ENCODE results near the gene MACF1.

Gene MACF1

DNA sequence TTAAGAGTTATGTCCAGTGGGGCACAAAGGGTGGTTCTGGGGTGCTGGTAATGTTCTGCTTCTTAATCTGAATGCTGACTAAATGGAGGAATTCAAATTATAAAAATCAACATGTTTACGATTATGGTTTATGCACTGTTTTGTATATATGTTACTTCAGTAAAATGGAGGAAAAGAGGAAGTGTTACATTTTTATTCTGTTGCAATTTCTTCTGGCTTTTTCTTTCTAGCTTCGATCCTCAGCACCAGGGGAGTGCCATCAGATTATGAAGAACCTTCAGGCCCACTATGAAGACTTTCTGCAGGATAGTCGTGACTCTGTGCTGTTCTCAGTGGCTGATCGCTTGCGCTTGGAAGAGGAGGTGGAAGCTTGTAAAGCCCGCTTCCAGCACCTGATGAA, 105.5 kb downstream of the MACF1 start:
- DNase-seq, result no peak

DNA sequence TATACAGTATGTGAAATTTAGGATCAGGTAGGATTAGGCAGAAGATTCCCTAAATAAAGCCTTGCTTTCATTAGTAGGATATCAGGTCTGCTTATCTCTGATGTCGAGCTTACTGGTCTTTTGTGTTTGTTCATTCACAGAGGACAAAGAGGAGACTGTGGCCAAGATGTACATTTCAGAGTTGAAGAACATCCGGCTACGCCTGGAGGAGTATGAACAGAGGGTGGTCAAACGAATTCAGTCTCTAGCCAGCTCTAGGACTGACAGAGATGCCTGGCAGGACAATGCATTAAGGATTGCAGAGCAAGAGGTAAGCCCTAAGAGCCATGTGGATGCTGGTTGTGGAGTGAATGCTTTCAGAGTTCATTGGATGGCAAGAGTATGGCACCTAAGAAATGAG, 106.2 kb downstream of the MACF1 start:
- no peak for DNase-seq

DNA sequence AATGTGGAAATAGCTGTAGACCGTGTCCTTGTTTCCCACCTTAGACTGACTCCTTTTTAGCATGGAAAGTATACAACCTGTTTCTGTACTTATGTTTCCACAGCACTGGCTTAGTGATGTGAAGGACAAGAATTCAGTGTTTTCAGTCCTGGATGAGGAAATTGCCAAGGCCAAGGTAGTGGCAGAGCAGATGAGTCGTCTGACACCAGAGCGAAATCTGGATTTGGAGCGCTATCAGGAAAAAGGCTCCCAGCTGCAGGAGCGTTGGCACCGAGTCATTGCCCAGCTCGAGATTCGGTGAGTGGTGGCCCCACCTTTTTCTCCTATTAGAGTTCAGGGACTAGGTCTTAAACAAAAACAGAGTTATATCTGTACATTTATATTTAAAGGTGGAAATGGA, 112.6 kb downstream of the MACF1 start:
- no peak for DNase-seq

DNA sequence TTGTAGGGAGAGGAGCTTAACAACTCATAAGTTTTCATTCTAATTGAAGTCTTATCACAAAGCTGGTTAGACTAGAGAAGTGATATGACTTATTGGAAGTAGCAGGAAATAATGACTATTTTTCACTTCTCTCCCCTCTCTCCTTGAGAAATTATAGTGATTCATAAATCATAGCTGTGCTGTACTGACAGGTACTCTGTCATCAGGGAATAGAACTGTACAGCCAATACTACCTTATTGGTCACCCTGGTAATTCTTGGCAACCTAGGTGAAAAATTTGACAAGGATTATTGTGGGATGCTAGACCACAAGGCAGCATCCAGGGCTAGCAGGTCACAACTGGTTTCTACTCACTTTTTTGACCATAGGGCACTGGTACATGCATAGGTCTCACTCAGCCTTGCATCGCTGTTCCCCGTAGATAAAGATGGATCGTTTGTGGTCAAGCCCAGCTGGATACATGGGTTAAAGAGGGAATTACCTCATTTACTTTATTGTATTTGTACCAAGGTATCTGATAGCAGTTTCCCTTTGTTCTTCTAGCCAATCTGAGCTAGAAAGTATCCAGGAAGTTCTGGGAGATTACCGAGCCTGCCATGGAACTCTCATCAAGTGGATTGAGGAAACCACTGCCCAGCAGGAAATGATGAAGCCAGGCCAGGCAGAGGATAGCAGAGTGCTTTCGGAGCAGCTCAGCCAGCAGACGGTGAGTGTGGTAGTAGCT, 113.6 kb downstream of the MACF1 start:
- no peak for DNase-seq

DNA sequence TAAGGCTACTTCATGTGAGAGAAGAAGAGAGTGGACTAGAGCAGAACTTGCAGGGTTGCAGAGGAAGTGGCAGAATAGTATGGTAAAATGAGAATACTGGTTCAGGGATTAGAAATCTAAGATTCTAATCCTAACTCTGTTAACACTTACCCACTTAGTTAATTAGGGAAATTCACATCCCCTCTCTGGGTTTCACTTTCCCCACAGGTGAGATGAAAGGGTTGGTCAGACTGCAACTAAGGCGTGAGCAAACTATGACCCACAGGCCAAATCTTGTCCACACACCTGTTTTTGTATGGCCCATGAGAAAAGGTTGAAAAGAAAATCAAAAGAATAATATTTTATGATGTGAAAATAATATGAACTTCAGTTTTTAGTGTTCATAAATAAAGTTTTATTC, 117.5 kb downstream of the MACF1 start:
- DNase-seq, result no peak

DNA sequence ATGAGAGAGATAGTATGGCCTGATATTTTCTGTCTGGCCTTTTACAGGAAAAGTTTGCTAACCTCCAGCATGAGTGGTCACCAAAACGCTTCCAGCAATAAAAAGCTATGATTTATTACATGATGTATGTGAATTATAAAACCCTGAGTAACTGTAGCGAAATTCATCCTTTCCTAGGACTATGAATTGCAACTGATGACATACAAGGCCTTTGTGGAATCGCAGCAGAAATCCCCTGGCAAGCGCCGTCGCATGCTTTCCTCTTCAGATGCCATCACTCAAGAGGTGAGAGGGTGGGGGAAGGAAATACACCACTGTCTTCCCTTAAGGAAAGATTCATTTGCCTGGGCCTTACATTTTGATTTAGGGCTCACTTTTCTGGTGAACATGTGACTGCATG, 117.9 kb downstream of the MACF1 start:
- DNase-seq, result no peak

DNA sequence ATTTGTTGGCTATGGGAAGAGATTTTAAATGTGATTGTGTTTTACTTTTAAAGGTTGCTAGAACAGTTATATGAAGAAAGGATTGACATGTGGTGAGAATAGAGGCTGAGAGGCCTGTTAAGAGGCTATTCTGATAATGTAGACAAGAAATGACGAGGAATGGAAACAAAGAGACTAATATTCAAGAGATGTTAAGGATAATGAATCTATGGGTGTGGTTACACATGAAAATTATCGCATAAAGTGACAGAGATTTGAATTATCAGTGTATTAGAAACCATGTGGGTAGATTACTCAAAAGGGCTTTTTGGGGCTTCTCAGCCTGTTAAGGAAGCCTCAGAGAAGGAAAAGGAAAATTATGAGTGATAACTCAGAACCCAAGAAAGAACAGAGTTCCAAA, 120.4 kb downstream of the MACF1 start:
- DNase-seq, result no peak

DNA sequence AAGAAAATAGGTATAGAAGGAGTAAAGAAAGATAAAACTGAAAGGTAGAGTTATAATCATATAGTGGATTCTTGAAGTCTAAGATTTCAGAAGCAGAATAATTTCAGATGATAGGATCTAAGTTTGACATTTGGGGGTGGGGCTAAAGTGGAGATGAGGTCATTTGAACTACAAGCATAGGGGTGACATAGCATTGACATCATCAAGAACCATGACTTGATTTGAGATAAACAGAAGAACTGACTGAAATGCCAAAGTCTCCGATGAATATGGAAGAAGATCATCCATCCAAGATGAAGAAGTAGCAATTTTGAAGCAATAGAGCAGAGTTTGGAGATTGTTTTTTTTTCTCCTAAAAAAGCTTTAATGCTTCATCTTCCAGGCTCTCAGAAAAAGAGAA, 122.3 kb downstream of the MACF1 start:
- DNase-seq, result no peak

DNA sequence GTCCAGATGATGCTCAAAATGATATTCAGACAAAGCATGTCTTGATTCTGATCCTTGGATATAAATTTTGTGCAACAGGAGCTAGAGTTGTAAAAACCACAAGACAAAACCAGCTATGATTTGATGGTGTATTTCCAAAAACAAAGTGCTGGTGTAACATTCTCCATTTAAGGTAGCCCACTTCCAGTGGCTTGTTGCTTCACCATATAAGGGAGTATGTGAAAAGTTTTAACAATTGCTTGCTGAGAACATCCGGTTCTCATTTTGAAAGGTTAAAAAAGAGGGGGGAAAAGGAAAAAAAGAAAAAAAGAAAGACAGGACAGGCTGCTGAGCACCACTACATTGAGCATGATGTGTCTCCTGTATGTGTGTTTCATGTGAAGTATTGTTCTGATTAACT, 123.6 kb downstream of the MACF1 start:
- no peak for DNase-seq

DNA sequence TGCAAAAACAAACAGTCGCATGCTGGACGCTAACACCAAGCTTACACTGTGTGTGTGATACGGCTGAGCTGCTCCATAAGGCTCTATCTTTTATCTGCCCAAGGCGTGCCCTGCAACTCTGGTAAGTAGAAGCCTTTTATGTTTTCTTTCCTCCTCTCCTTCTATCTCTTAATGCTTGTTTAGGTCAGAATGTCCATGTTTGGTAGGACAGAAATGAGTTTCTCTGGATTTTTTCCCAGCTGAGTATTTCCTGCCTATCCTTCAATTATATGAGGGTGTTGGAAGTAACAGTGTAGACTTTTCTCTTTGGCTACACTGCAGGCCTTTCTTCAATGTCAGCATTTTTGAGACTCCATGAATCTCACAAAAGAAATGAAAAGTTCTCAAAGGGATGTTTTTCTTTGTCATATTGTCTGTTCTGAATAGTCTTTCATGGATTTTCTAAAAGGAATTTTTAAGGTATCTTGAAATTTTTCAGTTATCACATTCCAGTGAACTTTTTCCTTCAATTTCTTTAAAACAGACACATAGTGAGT, 124.2 kb downstream of the MACF1 start:
- no peak for DNase-seq

DNA sequence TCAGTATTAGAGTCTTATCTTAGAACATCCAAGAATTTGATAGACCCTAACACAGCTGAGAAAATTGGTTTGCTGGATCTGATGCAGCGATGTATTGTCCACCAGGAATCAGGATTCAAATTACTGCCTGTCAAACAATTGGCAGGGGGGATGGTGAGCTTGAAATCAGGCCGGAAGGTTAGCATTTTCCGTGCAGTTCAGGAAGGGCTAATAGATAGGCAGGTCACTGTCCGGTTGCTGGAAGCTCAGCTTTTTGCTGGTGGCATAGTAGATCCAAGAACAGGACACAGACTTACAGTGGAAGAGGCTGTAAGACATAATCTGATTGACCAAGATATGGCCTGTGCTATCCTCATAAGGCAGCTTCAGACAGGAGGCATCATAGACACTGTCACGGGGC, 127.2 kb downstream of the MACF1 start:
- no peak for DNase-seq

DNA sequence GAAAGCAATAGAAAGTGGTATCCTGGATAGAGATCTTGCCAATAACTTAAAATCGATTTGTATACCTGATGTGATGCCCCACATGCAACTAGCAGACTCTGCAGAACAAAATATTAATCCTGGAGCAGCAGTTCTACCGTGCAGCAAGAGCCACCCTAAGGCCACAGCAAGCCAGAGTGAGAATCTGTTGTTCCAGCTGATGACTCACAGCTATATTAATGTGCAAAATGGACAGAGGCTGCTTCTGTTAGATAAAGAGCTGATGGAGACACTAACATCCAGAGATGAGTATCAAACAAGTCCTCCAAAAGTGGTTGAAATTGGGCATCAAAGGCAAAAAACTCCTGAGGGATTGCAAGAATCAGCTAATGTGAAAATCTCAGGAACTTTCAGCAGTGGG, 127.8 kb downstream of the MACF1 start:
- no peak for DNase-seq

DNA sequence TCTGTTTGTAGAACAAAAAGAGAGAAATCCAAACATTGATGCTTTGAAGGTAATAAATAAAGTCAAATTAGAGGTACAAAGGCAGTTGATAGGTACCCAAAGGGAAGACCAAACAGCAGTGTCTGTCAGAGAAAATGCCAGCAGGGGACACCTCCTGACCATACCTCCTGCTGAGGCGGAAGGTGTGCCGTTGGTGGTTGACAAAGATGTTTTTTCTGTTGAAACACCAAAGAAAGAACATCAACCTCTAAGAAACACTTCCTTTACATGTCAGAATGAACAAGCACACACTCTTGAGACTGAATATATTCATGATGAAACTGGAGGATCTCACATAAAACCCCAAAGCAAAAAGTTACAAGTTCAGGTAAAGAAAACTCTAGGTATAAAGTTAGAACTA, 128.3 kb downstream of the MACF1 start:
- DNase-seq, result no peak

DNA sequence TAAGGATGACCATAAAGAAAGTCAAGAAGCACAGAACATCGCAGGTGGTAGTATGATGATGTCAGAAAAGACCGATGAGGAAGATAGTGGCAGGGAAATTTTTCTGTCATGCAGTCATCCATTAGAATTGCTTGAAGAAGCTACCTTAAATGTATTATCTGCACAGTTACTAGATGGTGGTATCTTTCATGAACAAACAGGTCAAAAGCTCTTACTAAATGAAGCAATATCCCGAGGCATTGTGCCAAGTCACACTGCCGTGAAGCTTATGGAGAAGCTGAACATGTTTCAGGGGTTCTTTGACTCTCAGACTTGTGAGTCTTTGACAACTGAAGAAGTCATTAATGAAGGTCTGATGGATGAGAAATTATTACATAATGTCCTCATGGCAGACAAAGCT, 128.8 kb downstream of the MACF1 start:
- no peak for DNase-seq

DNA sequence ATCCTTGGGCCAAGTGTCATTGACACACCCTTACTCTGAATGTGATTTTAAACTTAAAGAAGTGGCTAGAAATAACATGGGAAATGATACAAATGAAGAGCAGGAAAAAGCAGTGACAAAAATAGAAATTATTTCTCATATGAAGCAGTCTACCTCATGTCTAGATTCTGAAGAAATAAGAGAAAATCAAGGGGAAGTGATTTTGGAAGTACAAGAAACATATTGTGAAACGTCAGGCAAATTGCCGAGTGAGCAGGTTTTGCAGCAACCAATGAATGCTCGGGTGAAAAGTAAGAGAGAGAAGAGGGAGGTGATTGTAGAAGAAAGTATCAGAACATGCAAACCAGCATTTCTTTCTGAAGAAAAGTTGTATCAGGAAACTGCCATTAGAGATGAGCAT, 130.7 kb downstream of the MACF1 start:
- no peak for DNase-seq

DNA sequence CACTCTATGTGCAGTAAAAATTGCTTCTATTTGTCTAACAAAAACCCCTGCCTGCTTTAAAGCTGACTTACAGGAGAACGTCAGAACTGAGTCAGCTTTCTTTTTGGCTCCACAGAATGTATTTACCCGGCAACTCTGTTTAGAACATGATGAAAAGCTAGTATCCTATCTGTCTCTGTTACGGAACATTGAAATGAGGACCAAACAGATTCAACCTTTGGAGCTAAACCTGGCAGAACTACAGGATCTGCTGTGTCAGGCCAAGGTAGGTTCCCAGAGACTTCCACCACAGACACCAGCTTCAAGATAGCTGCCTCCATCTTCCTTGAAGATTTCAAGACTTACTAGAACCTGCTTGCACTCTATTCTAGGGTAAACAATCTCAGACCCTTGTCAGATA, 132.6 kb downstream of the MACF1 start:
- DNase-seq, result no peak

DNA sequence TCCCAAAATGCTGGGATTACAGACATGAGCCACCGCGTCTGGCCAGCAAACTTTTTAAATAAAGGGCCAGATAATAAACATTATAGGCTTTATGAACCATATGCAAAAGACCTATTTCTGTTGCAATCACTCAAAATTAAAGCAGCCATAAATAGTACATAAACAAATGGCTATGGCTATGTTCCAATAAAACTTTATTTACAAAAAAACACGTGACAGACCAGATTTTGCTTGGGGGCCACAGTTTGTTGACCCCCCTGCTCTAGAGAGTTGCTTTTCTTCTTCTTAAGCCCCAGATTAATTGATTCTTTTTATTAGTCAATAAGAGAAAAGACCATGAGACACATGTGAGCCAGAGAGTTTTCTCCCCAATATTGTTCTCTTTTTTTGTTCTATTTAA, 138.3 kb downstream of the MACF1 start:
- no peak for DNase-seq

DNA sequence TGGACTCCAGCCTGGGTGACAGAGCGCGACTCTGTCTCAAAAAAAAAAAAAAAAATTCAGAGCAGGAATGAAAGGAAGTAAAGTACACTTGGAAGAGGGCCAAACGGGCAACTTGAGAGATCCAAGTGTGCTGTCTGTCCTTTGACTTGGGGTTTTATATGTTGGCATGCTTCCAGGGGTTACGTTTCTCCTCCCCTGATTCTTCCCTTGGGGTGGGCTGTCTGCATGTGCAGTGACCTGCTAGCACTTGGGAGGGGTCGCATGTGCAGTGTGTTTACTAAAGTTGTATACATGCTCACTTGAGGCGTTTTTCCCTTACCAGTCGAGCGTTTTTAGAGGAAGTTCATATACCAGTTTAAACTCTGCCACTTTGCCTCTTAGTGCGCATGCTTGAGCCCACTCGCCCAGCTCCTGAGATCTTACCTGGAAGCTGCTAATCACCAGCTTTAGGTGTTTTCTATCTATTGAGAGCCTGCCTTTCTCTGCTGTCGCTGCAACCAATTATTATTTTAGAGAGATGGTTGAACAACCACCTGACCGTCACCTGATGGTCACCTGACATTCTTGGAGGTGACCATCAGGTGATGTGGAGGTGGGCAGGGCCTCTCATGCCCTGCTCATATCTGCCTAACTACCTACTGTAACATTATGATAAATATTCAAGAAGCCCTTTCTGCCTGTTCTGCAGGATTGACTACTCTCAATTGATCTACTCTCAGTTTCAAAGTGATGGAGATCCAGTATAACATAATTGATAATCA, 140.1 kb downstream of the MACF1 start:
- no peak for DNase-seq

DNA sequence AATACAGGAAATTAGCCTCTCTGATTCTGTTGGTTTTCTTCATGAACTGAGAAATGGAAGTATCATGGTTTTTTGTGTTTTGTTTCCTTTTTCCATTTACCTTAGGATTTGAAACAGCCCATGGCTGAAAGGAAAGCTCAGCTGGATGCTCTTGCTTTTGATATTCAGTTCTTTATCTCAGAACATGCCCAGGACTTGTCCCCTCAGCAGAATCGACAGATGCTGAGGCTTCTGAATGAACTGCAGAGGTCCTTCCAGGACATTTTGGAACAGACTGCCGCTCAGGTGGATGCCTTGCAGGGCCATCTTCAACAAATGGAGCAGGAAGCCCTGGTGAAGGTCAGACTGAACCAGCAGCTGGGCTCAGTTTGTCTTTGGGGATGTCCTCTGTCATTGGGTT, 142.4 kb downstream of the MACF1 start:
- DNase-seq, result no peak

DNA sequence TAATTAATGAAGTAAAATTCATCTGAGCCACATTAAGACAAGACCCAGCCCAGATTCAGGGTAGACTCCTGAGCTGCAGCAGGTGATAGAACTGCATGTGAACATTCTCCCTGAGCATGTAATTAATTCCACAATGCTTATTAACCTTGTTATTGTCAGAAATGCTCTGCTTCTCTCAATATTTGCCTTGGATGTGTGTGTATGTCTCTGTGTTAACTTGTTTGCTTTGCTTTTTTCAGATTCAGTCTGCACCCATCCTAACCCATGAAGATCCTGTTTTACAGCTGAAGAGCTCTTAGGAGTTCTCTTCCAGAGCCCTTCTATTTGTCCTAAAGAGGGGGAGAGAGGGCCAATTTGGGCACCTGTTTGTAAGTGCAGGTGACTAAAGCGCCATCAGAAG, 143.8 kb downstream of the MACF1 start:
- no peak for DNase-seq

DNA sequence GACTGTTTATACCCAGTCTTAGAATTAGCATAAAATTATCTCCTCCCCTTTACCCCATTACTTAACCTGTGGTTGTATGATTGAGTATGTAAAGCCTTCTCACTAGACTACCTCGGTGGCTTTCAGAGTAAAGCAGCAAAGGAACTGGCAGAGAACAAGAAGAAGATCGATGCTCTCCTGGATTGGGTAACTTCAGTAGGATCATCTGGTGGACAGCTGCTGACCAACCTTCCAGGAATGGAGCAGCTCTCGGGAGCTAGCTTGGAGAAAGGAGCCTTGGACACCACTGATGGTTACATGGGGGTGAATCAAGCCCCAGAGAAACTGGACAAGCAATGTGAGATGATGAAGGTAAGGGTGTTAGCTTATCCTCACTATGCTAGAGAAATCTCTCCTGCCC, 148.4 kb downstream of the MACF1 start:
- DNase-seq, result no peak

DNA sequence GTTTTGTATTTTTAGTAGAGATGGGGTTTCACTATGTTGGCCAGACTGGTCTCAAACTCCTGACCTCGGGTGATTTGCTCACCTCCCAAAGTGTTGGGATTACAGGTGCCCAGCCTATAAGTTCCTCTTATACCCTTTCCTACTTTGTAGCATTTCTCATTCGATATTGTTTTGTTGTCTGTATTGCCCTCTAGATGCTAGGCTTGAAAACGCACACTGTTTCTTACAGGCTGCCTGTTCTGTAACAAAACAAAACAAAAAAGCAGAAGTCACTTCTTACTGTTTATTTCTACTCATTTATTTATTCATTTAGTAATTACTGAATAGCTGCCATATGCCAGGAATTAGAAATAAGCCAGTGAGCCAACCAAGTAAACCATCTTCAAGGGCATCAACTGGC, 150.1 kb downstream of the MACF1 start:
- DNase-seq, result no peak

DNA sequence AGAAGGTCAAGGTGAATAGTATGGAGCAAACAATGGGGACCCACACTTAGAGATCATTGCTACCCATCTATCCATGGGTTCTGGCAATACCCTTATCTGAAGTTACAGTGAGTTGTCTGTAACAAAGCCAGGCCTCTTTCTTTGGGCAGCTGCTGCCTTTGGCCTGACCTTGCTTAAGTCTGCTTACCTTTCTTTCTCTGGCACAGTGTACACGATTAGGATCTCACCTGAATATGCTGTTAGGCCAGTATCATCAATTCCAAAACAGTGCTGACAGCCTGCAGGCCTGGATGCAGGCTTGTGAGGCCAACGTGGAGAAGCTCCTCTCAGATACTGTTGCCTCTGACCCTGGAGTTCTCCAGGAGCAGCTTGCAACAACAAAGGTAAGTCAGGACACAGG, 154.0 kb downstream of the MACF1 start:
- DNase-seq, result no peak

DNA sequence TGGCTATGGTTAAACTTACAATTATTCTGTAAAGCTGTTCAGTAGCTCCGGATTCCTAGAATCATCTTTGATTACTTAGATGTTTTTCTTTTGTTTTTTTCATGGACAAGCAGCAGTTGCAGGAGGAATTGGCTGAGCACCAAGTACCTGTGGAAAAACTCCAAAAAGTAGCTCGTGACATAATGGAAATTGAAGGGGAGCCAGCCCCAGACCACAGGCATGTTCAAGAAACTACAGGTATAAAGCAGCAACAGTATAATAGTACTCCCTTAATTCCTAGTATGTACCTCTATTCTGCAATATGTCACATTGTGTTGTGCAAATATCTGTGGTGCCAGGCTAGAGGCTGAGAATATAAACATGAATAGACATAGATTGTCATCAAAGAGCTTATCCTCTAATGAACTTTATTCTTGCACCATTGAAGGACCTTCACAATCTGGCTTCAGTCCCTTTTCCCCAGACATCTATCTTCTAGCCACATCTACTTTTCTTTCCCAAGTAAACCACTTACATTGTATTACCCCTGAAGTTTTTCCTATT, 154.6 kb downstream of the MACF1 start:
- no peak for DNase-seq
